A673 (cell line): ENCODE results near the gene GRAMD1A. TPM values are rescaled to one million over a fixed set of nuclear protein-coding genes. Genes with fewer than 3 reads are reported as not detected.
"Not testable (repeated sequence)": the region's sequence is repeated elsewhere in the genome, so short reads cannot be mapped to it uniquely, and the experiment has no call there.

ENCODE experiments used
- BruUV-seq: library from RNA; stranded (reverse); fragments of 400-500 nt; replicated peaks from 2 replicates; lab custom pipeline; 2021; lab: Mats Ljungman, UMichigan
- CTCF ChIA-PET: fragments of 300-600 bp; sonication (Branson Sonifier 250); formaldehyde crosslinking; loops from one replicate; lab custom pipeline; 2022; ENCODE audit warnings: antibody characterized with exemption; lab: Charles Lee
- POLR2A ChIA-PET: fragments of 300-600 bp; sonication (Branson Sonifier 250); formaldehyde crosslinking; loops from one replicate; lab custom pipeline; 2022; ENCODE audit warnings: antibody characterized with exemption; ENCODE audit not compliant: low non-redundant PET; lab: Charles Lee
- DNase-seq: peaks from one replicate; pipeline ENCODE4 v3.0.0-alpha.2; 2015; ENCODE audit warnings: low spot score
- H3K27ac ChIP-seq: fragments of 200-600 bp; sonication (generic); 2 replicates; pipeline ENCODE4 v1.5.1; 2016; ENCODE audit warnings: mixed run types, low read depth, mild to moderate bottlenecking, mixed read lengths, antibody characterized with exemption, low read length; ENCODE audit not compliant: poor library complexity, severe bottlenecking
- H3K27me3 ChIP-seq: fragments of 200-600 bp; sonication (generic); replicated peaks from 2 replicates; pipeline ENCODE4 v1.6.1; 2017; ENCODE audit warnings: mixed run types, low read depth, mild to moderate bottlenecking, mixed read lengths, antibody characterized with exemption, low read length; ENCODE audit not compliant: insufficient read depth, poor library complexity
- H3K36me3 ChIP-seq: fragments of 200-600 bp; sonication (generic); 2 replicates; pipeline ENCODE4 v1.6.1; 2016; ENCODE audit warnings: mixed run types, mild to moderate bottlenecking, mixed read lengths, antibody characterized with exemption, low read length; ENCODE audit not compliant: insufficient read depth, poor library complexity, severe bottlenecking
- H3K4me1 ChIP-seq: fragments of 200-600 bp; sonication (generic); 2 replicates; pipeline ENCODE4 v1.6.1; 2017; ENCODE audit warnings: mixed run types, mild to moderate bottlenecking, mixed read lengths, antibody characterized with exemption, low read length; ENCODE audit not compliant: insufficient read depth, poor library complexity, severe bottlenecking
- H3K4me3 ChIP-seq: fragments of 200-600 bp; sonication (generic); 2 replicates; pipeline ENCODE4 v1.5.1; 2016; ENCODE audit warnings: low read depth, mixed run types, mild to moderate bottlenecking, mixed read lengths, low read length; ENCODE audit not compliant: poor library complexity, severe bottlenecking
- H3K9me3 ChIP-seq: fragments of 200-600 bp; sonication (generic); 2 replicates; pipeline ENCODE4 v1.6.1; 2016; ENCODE audit warnings: mixed run types, low read depth, mild to moderate bottlenecking, mixed read lengths, antibody characterized with exemption, low read length; ENCODE audit not compliant: poor library complexity, severe bottlenecking
- EZH2 ChIP-seq: fragments of 200-600 bp; sonication (generic); IDR thresholded peaks from 2 replicates; pipeline ENCODE4 v1.6.1; 2017; ENCODE audit warnings: borderline replicate concordance, low read depth, mild to moderate bottlenecking, mixed read lengths, antibody characterized with exemption, low read length; ENCODE audit not compliant: poor library complexity, severe bottlenecking
- intact Hi-C: fragments of 100-400 bp; cut with micrococcal nuclease; formaldehyde crosslinking; loops from one replicate; pipeline ENCODE4 v1.10.0; 2022; ENCODE audit not compliant: unreplicated experiment
- total RNA-seq: library from RNA; stranded (reverse); gene quantifications from 2 replicates; pipeline ENCODE4 v1.2.3, GENCODE V29; 2021
- TF ChIP-seq, protein P1 (sequence below): fragments of 300-800, 200-600 bp; sonication (generic); conservative IDR thresholded peaks from 2 replicates; pipeline ENCODE4 v1.5.1; 2017; ENCODE audit warnings: low read depth, mild to moderate bottlenecking, antibody characterized with exemption, low read length, moderate library complexity, mixed read lengths

GRAMD1A gene
- total RNA-seq, 1 experiment from 2014 or later: 87.3 TPM

DNA sequence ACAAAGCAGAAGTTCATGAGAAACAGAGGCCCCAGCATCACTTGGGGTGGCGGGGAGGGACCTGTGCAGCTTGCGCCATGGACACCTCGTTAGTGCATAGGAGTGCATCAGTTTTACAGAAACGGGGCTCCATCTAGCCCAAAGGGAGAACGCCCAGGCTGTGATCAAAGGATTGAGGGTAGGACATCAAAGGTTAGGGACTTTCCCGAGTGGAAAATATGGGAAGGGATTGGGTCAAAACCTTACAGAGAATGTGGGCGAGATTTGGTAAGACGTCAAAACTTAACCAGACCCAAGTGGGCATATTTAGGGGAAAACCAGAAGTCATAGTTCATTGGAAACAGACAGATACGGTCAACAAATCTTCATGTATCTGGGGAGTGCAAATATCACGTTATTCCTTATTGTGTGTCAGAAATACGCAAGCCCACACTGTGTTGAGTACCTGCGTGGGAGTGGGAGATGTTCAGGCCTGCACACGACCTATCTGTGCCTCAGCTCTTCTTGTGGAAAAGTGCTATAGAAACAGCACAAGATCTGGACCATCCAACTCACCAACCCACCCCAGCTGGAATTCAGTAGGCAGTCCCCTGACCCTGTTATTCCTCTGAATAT lies 9.4 kb upstream of the GRAMD1A start:
- ChIA-PET POLR2A (no interaction called here), CTCF (no interaction called here)
- Histone ChIP-seq H3K4me3 (no peak overlapping the region), H3K27me3 (no peaks in the 10 kb centered on the region), H3K4me1 (peaks cover 2% of the 10 kb centered on the region), H3K9me3 (no peaks in the 10 kb centered on the region), H3K36me3 (no peaks in the 10 kb centered on the region), H3K27ac (no peak overlapping the region)
- no peak for DNase-seq
- BruUV-seq: no TSS peak
- intact Hi-C loops: no loop called here
- TF ChIP-seq, protein P1, sequence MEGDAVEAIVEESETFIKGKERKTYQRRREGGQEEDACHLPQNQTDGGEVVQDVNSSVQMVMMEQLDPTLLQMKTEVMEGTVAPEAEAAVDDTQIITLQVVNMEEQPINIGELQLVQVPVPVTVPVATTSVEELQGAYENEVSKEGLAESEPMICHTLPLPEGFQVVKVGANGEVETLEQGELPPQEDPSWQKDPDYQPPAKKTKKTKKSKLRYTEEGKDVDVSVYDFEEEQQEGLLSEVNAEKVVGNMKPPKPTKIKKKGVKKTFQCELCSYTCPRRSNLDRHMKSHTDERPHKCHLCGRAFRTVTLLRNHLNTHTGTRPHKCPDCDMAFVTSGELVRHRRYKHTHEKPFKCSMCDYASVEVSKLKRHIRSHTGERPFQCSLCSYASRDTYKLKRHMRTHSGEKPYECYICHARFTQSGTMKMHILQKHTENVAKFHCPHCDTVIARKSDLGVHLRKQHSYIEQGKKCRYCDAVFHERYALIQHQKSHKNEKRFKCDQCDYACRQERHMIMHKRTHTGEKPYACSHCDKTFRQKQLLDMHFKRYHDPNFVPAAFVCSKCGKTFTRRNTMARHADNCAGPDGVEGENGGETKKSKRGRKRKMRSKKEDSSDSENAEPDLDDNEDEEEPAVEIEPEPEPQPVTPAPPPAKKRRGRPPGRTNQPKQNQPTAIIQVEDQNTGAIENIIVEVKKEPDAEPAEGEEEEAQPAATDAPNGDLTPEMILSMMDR: no peak
- no peak for TF ChIP-seq EZH2

DNA sequence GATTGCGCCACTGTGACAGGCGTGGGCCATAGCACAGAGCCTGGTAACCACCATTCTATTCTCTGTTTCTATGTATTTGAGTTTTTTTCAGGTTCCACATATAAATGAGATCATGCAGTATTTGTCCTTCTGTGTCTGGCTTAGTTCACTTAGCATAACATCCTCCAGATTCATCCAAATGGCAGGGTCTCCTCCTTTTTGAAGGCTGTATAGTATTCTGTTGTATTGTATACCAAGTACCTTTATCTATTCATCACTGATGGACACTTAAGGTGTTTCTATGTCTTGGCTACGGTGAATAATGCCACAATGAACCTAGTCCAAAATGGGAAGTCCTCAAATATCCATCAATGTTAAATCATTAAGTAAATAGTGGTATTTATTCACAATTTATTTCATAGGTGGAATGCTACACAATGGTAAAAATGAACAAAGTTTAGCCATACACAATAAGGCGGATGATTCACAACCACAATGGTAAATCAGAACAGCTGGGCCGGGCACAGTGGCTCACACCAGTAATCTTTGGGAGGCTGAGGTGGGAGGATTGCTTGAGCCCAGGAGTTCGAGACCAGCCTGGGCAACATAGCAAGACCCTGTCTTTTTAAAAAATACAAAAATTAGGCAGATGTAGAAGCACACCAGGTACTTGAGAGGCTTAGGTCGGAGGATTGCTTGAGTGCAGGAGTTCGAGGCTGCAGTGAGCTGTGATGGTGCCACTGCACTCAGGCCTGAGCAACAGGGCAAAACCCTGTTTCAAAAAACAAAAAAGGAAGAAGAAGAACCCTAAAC lies 8.4 kb upstream of the GRAMD1A start:
- ChIA-PET POLR2A (no interaction called here), CTCF (no interaction called here)
- no peak overlapping the region for H3K4me3 ChIP-seq
- intact Hi-C loops: no loop called here
- H3K27ac ChIP-seq: no peak overlapping the region
- H3K9me3 ChIP-seq: no peaks in the 10 kb centered on the region
- TF ChIP-seq, protein P1: no peak
- BruUV-seq: no TSS peak
- H3K36me3 ChIP-seq: no peaks in the 10 kb centered on the region
- no peak for DNase-seq
- H3K27me3 ChIP-seq: no peaks in the 10 kb centered on the region
- no peaks in the 10 kb centered on the region for H3K4me1 ChIP-seq

DNA sequence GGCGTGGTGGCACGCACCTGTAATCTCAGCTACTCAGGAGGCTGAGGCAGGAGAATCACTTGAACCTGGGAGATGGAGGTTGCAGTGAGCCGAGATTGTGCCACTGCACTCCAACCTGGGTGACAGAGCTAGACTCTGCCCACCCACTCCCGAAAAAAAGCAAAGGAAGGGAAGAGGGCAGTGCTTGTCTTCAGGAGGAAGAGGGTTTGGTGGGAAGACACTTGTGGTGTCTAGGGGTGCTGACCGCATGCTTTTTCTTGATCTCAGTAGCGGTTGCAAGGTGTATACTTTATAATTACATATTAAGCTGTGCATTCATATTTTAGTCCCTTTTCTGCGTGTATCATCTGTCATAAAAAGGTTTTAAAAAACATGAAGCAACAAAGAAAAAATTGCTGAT lies 7.5 kb upstream of the GRAMD1A start:
- H3K27me3 ChIP-seq, POLR2A ChIA-PET, intact Hi-C loops, H3K9me3 ChIP-seq, H3K4me3 ChIP-seq, CTCF ChIA-PET, H3K36me3 ChIP-seq, DNase-seq, H3K4me1 ChIP-seq, BruUV-seq, H3K27ac ChIP-seq: not testable (repeated sequence)

DNA sequence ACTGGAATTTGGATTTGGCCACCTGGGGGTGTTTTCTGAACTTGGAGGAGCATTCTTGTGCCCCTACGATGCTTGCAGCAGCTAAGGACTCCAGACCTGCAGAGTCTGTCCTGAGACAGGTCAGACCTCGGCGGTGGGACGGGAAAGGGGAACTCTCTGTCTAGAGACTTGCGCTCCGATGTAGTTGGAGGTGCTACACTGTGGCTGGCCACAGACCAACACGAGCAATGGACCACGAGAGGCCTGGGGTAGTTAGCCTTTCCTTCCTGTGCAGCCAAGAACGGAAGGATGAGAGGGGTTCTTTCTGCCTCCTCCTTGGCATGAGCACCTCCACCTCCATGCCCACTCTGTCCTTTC lies 5.9 kb upstream of the GRAMD1A start:
- POLR2A ChIA-PET: no interaction called here
- Histone ChIP-seq H3K4me1 (peaks cover 2% of the 10 kb centered on the region), H3K36me3 (no peaks in the 10 kb centered on the region), H3K9me3 (no peaks in the 10 kb centered on the region), H3K27ac (no peak overlapping the region), H3K4me3 (no peak overlapping the region), H3K27me3 (no peaks in the 10 kb centered on the region)
- CTCF ChIA-PET: no interaction called here
- DNase-seq: no peak
- TF ChIP-seq, protein P1: no peak
- no peak for TF ChIP-seq EZH2
- intact Hi-C loops: no loop called here
- no TSS peak for BruUV-seq
